Neural cell (in vitro differentiated cells): ENCODE measurements around the gene MYCBP. TPM values are rescaled to one million over a fixed set of nuclear protein-coding genes. Genes with fewer than 3 reads are reported as not detected.
"Not testable (repeated sequence)": the region's sequence is repeated elsewhere in the genome, so short reads cannot be mapped to it uniquely, and the experiment has no call there.

Source experiments
- H2AFZ ChIP-seq: fragments of 200-600, 300-800 bp; sonication (generic), shearing (Covaris generic); 2 replicates; pipeline ENCODE4 v1.6.0; 2014; ENCODE audit warnings: low read depth, mild to moderate bottlenecking, antibody characterized with exemption, low read length, moderate library complexity
- H3F3A ChIP-seq: fragments of 200-600 bp; shearing (Covaris generic); 2 replicates; pipeline ENCODE4 v1.6.1; 2016; ENCODE audit warnings: mild to moderate bottlenecking, moderate library complexity, mixed read lengths, antibody characterized with exemption, low read length; ENCODE audit not compliant: insufficient read depth, poor library complexity, severe bottlenecking
- H3K27ac ChIP-seq: fragments of 200-600, 300-800 bp; sonication (generic), shearing (Covaris generic); 2 replicates; pipeline ENCODE4 v1.5.1; 2014; ENCODE audit warnings: mild to moderate bottlenecking, low read length, moderate library complexity
- H3K27me3 ChIP-seq: fragments of 300-800, 200-600 bp; sonication (generic), shearing (Covaris generic); 2 replicates; pipeline ENCODE4 v1.6.0; 2014; ENCODE audit warnings: mild to moderate bottlenecking, low read depth, low read length, moderate library complexity; ENCODE audit not compliant: insufficient read depth
- H3K36me3 ChIP-seq: fragments of 300-800, 200-600 bp; sonication (generic), shearing (Covaris generic); 2 replicates; pipeline ENCODE4 v1.5.1; 2014; ENCODE audit warnings: mild to moderate bottlenecking, antibody characterized with exemption, low read length, moderate library complexity; ENCODE audit not compliant: insufficient read depth
- H3K4me2 ChIP-seq: fragments of 300-800, 200-600 bp; sonication (generic), shearing (Covaris generic); 2 replicates; pipeline ENCODE4 v1.6.0; 2014; ENCODE audit warnings: mild to moderate bottlenecking, low read length
- H3K4me3 ChIP-seq: fragments of 300-800, 200-600 bp; sonication (generic), shearing (Covaris generic); 2 replicates; pipeline ENCODE4 v1.5.1; 2014; ENCODE audit warnings: mild to moderate bottlenecking, low read length, moderate library complexity
- H3K79me2 ChIP-seq: fragments of 200-600 bp; shearing (Covaris generic); replicated peaks from 2 replicates; pipeline ENCODE4 v1.6.0; 2014; ENCODE audit warnings: mild to moderate bottlenecking, low read length, moderate library complexity; ENCODE audit not compliant: insufficient read depth
- H3K9ac ChIP-seq: fragments of 300-800, 200-600 bp; sonication (generic), shearing (Covaris generic); 2 replicates; pipeline ENCODE4 v1.6.1; 2016; ENCODE audit warnings: mild to moderate bottlenecking, low read length, mixed read lengths
- H3K9me2 ChIP-seq: fragments of 200-600 bp; shearing (Covaris generic); 2 replicates; pipeline ENCODE4 v1.6.1; 2016; ENCODE audit warnings: mild to moderate bottlenecking, low read length, mixed read lengths; ENCODE audit not compliant: insufficient read depth
- H3K9me3 ChIP-seq: fragments of 200-600, 300-800 bp; sonication (generic), shearing (Covaris generic); 2 replicates; pipeline ENCODE4 v1.6.1; 2016; ENCODE audit warnings: mild to moderate bottlenecking, mixed run types, low read length, moderate library complexity, mixed read lengths
- H4K20me1 ChIP-seq: fragments of 200-600 bp; shearing (Covaris generic); 2 replicates; pipeline ENCODE4 v1.6.1; 2016; ENCODE audit warnings: mild to moderate bottlenecking, mixed run types; ENCODE audit not compliant: insufficient read depth
- EP300 ChIP-seq: fragments of 450-650 bp; conservative IDR thresholded peaks from 2 replicates; pipeline ENCODE4 v1.6.1; 2014; ENCODE audit warnings: antibody characterized with exemption, mild to moderate bottlenecking, moderate library complexity; ENCODE audit not compliant: poor library complexity, severe bottlenecking
- EZH2 ChIP-seq: fragments of 200-600, 300-800 bp; shearing (Covaris generic), sonication (generic); IDR thresholded peaks from 2 replicates; pipeline ENCODE4 v1.6.1; 2014; ENCODE audit warnings: antibody characterized with exemption, low read length, borderline replicate concordance, mild to moderate bottlenecking; ENCODE audit not compliant: insufficient read depth, poor library complexity, severe bottlenecking
- MXI1 ChIP-seq: fragments of 450-650 bp; conservative IDR thresholded peaks from 2 replicates; pipeline ENCODE4 v1.6.1; 2014; ENCODE audit warnings: antibody characterized with exemption, mild to moderate bottlenecking; ENCODE audit not compliant: poor library complexity, severe bottlenecking
- POLR2AphosphoS5 ChIP-seq: IDR thresholded peaks from 2 replicates; pipeline ENCODE4 v1.6.1; 2012
- RAD21 ChIP-seq: fragments of 450-650 bp; conservative IDR thresholded peaks from 2 replicates; pipeline ENCODE4 v1.6.1; 2014; ENCODE audit warnings: antibody characterized with exemption, mild to moderate bottlenecking, moderate library complexity
- REST ChIP-seq: IDR thresholded peaks from 2 replicates; pipeline ENCODE4 v1.6.1; 2012; ENCODE audit warnings: borderline replicate concordance
- SMC3 ChIP-seq: fragments of 450-650 bp; conservative IDR thresholded peaks from 2 replicates; pipeline ENCODE4 v1.6.1; 2014; ENCODE audit warnings: antibody characterized with exemption, mild to moderate bottlenecking, moderate library complexity; ENCODE audit not compliant: poor library complexity
- TAF1 ChIP-seq: IDR thresholded peaks from 2 replicates; pipeline ENCODE4 v1.6.1; 2012; ENCODE audit warnings: low read depth
- polyA plus RNA-seq: library from polyadenylated mRNA; depleted of rRNA; stranded (reverse); fragments of >200 nt; gene quantifications from 2 replicates; pipeline ENCODE4 v1.2.3, GENCODE V29; 2014
- TF ChIP-seq, protein P1 (sequence below): fragments of 450-650 bp; IDR thresholded peaks from 2 replicates; pipeline ENCODE4 v1.5.1; 2014; ENCODE audit warnings: antibody characterized with exemption, mild to moderate bottlenecking, moderate library complexity; ENCODE audit not compliant: poor library complexity, severe bottlenecking

MYCBP gene
- polyA plus RNA-seq, 1 donor from 2014 or later: 3.0 TPM

DNA sequence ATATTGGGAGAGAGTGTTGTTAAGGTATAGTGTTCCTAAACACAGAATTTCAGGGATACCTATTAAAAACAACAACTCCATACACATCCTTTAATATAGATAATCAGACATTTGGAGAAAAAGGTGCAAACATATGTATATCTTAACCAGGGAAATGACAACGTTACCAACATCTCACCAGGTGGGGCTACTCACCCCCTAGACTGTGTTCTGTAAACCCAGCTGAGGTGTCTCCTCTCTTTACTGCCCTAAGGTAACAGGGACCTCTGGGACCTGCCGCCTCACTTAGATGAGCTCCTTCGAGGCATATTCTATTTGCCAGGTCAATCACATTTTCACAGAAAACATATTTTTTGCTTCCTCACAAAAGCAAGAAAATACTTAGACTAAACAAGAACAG, 26.9 kb downstream of the MYCBP start:
- Histone ChIP-seq H3F3A (no peaks in the 10 kb centered on the region), H3K4me2 (no peak overlapping the region), H4K20me1 (no peaks in the 10 kb centered on the region), H3K9me3 (no peaks in the 10 kb centered on the region), H3K27me3 (no peaks in the 10 kb centered on the region), H3K79me2 (no peaks in the 10 kb centered on the region), H3K36me3 (peaks cover 7% of the 10 kb centered on the region), H3K9me2 (no peaks in the 10 kb centered on the region), H3K4me3 (no peak overlapping the region), H2AFZ (no peak overlapping the region), H3K9ac (no peak overlapping the region), H3K27ac (no peak overlapping the region)
- TF ChIP-seq POLR2AphosphoS5 (no peak), REST (no peak), RAD21 (no peak), EZH2 (no peak), MXI1 (no peak), TAF1 (no peak), EP300 (no peak), SMC3 (no peak)
- TF ChIP-seq, protein P1, sequence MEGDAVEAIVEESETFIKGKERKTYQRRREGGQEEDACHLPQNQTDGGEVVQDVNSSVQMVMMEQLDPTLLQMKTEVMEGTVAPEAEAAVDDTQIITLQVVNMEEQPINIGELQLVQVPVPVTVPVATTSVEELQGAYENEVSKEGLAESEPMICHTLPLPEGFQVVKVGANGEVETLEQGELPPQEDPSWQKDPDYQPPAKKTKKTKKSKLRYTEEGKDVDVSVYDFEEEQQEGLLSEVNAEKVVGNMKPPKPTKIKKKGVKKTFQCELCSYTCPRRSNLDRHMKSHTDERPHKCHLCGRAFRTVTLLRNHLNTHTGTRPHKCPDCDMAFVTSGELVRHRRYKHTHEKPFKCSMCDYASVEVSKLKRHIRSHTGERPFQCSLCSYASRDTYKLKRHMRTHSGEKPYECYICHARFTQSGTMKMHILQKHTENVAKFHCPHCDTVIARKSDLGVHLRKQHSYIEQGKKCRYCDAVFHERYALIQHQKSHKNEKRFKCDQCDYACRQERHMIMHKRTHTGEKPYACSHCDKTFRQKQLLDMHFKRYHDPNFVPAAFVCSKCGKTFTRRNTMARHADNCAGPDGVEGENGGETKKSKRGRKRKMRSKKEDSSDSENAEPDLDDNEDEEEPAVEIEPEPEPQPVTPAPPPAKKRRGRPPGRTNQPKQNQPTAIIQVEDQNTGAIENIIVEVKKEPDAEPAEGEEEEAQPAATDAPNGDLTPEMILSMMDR: no peak

GRCh38 chr1:38845088-38845487, 28.1 kb downstream of the MYCBP start:
- H3K36me3 ChIP-seq, H4K20me1 ChIP-seq: not testable (repeated sequence)

DNA sequence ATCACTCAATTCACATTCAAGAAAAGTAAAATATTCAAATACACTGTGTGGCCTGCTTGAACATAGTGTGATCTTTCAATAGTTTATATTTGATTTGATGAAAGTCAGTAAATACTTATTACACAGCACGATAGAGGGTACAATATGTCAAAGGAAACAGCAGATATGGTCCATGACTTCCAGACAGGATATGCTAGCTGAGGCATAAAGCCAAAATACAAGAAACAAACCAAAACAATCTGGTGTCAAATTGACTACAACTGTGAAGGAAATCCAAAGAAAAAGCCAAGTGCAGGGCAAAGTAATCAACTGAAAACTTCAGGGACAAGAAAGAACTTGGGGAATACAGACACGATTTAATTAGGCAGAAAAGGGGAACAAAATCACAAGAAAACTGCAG, 32.9 kb downstream of the MYCBP start:
- Histone ChIP-seq H3F3A (no peaks in the 10 kb centered on the region), H2AFZ (no peak overlapping the region), H3K9me3 (no peaks in the 10 kb centered on the region), H3K36me3 (peaks cover 5% of the 10 kb centered on the region), H3K4me2 (no peak overlapping the region), H3K79me2 (no peaks in the 10 kb centered on the region), H4K20me1 (no peaks in the 10 kb centered on the region), H3K27ac (no peak overlapping the region), H3K9me2 (no peaks in the 10 kb centered on the region), H3K4me3 (no peak overlapping the region), H3K27me3 (no peaks in the 10 kb centered on the region), H3K9ac (no peak overlapping the region)
- TF ChIP-seq REST (no peak), RAD21 (no peak), POLR2AphosphoS5 (no peak), TAF1 (no peak), SMC3 (no peak), EZH2 (no peak), MXI1 (no peak)
- TF ChIP-seq, protein P1: no peak

More at GRCh38 chr1:38845088-38845487, 28.1 kb downstream of the MYCBP start:
- not testable (repeated sequence) for H3K9ac ChIP-seq, H2AFZ ChIP-seq, H3K4me2 ChIP-seq, H3K79me2 ChIP-seq, H3K27me3 ChIP-seq, H3K9me3 ChIP-seq, H3K4me3 ChIP-seq, H3K9me2 ChIP-seq, H3K27ac ChIP-seq, H3F3A ChIP-seq
